HL-60 (cell line): Measurements from ENCODE around the gene LIPJ.

Experiments used
- POLR2AphosphoS5 ChIP-seq: IDR thresholded peaks from 2 replicates; pipeline ENCODE4 v1.6.1; 2012; ENCODE audit warnings: low read depth
- SPI1 ChIP-seq: IDR thresholded peaks from 2 replicates; pipeline ENCODE4 v1.6.1; 2012; ENCODE audit warnings: low read depth, mild to moderate bottlenecking, borderline replicate concordance
- TF ChIP-seq, protein P1 (sequence below): IDR thresholded peaks from one replicate; pipeline ENCODE4 v1.5.1; 2011; ENCODE audit warnings: low read length, control low read depth, inconsistent platforms; ENCODE audit not compliant: insufficient read depth

DNA sequence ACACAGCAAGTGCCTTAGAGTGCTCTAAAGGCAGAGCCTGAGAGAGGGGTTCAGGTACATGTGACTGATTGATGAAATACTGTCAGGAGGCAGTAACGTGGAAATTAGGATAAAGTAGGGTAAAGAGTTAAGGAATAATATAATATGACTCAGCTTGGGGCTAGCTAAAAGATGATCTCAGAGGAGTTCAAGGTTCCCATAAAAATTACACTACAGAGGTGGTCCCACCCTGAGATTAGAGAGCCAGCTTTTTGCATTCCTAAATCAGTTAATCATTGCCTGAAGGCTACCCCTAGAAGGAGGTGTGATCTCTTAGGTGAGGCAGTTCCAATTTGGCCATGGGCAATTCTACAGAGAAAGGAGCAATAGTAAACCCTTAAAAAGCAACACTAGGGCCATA, 5.8 kb downstream of the LIPJ start:
- TF ChIP-seq, protein P1, sequence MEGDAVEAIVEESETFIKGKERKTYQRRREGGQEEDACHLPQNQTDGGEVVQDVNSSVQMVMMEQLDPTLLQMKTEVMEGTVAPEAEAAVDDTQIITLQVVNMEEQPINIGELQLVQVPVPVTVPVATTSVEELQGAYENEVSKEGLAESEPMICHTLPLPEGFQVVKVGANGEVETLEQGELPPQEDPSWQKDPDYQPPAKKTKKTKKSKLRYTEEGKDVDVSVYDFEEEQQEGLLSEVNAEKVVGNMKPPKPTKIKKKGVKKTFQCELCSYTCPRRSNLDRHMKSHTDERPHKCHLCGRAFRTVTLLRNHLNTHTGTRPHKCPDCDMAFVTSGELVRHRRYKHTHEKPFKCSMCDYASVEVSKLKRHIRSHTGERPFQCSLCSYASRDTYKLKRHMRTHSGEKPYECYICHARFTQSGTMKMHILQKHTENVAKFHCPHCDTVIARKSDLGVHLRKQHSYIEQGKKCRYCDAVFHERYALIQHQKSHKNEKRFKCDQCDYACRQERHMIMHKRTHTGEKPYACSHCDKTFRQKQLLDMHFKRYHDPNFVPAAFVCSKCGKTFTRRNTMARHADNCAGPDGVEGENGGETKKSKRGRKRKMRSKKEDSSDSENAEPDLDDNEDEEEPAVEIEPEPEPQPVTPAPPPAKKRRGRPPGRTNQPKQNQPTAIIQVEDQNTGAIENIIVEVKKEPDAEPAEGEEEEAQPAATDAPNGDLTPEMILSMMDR: no peak
- TF ChIP-seq SPI1: no peak
- no peak for TF ChIP-seq POLR2AphosphoS5
